Heart left ventricle (tissue), 16 donors: ENCODE measurements around the gene KIF26A. TPM values are rescaled to one million over a fixed set of nuclear protein-coding genes. Genes with fewer than 3 reads are reported as not detected.

Source experiments
- ATAC-seq, 4 donors: fragments of 200-7000 bp; cut with Tn5 transposase; one replicate each; pipeline ENCODE4 v1.9.1; 2020 to 2022; ENCODE audit warnings: moderate library complexity in 4 of 4, mild to moderate bottlenecking in 3 of 4, moderate number of reproducible peaks in 1 of 4
- DNase-seq, 5 donors: peaks; one replicate each; pipeline ENCODE4 v3.0.0-alpha.2; 2020
- H3K27ac ChIP-seq, 12 donors: fragments of 200-600 bp; sonication (generic) in 4 of 12; one replicate each; pipeline versions ENCODE4 v1.5.0 to v1.8.0; 2016 to 2022; ENCODE audit warnings: mild to moderate bottlenecking in 2 of 12
- H3K27me3 ChIP-seq, 9 donors: fragments of 200-600 bp; sonication (generic) in 2 of 9; one replicate each; pipeline versions ENCODE4 v1.5.1 to v1.8.0; 2016 to 2022; ENCODE audit warnings: mild to moderate bottlenecking in 3 of 9
- H3K36me3 ChIP-seq, 9 donors: fragments of 200-600 bp; sonication (generic) in 2 of 9; one replicate each; pipeline versions ENCODE4 v1.5.0 to v1.8.0; 2018 to 2022; ENCODE audit warnings: mild to moderate bottlenecking in 2 of 9
- H3K4me1 ChIP-seq, 12 donors: fragments of 200-600 bp; sonication (generic) in 4 of 12; one replicate each; pipeline versions ENCODE4 v1.5.0 to v1.8.0; 2016 to 2022; ENCODE audit warnings: mild to moderate bottlenecking in 3 of 12
- H3K4me3 ChIP-seq, 12 donors: fragments of 200-600 bp; sonication (generic) in 4 of 12; one replicate each; pipeline versions ENCODE4 v1.5.0 to v1.8.0; 2017 to 2022; ENCODE audit warnings: mild to moderate bottlenecking in 9 of 12, moderate library complexity in 4 of 12
- H3K9me3 ChIP-seq, 12 donors: fragments of 200-600 bp; sonication (generic) in 4 of 12; one replicate each; pipeline versions ENCODE4 v1.5.0 to v1.8.0; 2016 to 2022; ENCODE audit warnings: mild to moderate bottlenecking in 1 of 12
- POLR2A ChIP-seq, 2 donors: fragments of 450-650 bp; IDR thresholded peaks; one replicate each; pipeline ENCODE4 v1.6.1; 2017; ENCODE audit warnings: antibody characterized with exemption in 2 of 2, mild to moderate bottlenecking in 2 of 2, moderate library complexity in 2 of 2
- WGBS, 4 donors: extraction: QIAGEN DNeasy Blood & Tissue Kit in 2 of 4; methylation state at CpG; one replicate each; pipeline versions ENCODE4 v1.1.5 to v1.1.7; 2013 to 2018; 5-methylcytosine and 5-hydroxymethylcytosine counted together
- intact Hi-C, 10 donors: fragments of 100-400 bp; cut with DNase I; formaldehyde crosslinking; loops; one replicate each; pipeline versions ENCODE4 v1.11.1 to v1.14.2; 2022
- polyA plus RNA-seq, 2 donors: library from polyadenylated mRNA; stranded (reverse); fragments of 200-250 nt; gene quantifications; one replicate each; pipeline ENCODE4 v1.2.3, GENCODE V29; 2013
- total RNA-seq, 9 donors: library from RNA; depleted of rRNA in 2 of 9; stranded (reverse); fragments of >200 nt in 2 of 9; fragmentation: NEBNext Ultra II Directional in 3 of 9; extraction: Animal tissue kit (Norgen Biotek cat#: 25700) in 3 of 9; gene quantifications; one replicate each; pipeline versions ENCODE4 v1.1.0 to v1.2.4, GENCODE V29; 2016 to 2023
- TF ChIP-seq, protein P1 (sequence below), 12 donors: fragments of 200-600 bp; sonication (generic) in 4 of 12; IDR thresholded peaks; one replicate each; pipeline versions ENCODE4 v1.5.0 to v1.8.0; 2018 to 2022; ENCODE audit warnings: antibody characterized with exemption in 12 of 12, mild to moderate bottlenecking in 5 of 12
- donor health status: ischemic (EF 13 %, LVEDD 7.1; RV severe dilation, severe dysfunction).
- donor health status: healthy with polysubstance abuse.
- donor health status: DM: no; HTN: yes; CAD: no.
- donor health status: DM: no; HTN: no; CAD: no.
- donor health status: ischemic (EF 25% LVEDD 6.9; RV normal size, moderate dysfunction).
- donor health status: ischemic (EF 25% LVEDD 5.7; RV mildly dilated, moderate dysfunction).
- donor health status: healthy.
- donor health status: DM: yes; HTN: yes; CAD: no.
- donor health status: ischemic (EF 35%, LVEDD 5.7; RV mildly dilated, moderate dysfunction).
- donor health status: nonischemic (EF 11% LVEDD 7.7; RV severe dilation, severe dysfunction).
- donor health status: DM: yes; HTN: yes; CAD: no.
- donor health status: PGD.
- donor health status: ischemic (EF 29% LVEDD 5.4; RV normal size, mild dysfunction).
- donor health status: nonischemic (EF 23%, LVEDD 6.1; RV moderate dilation, normal function).

KIF26A gene
- total and polyA plus RNA-seq, 11 donors = 4.9 to 12.6 (median 7.8) TPM

- 81 to 89% (median 86%) methylated on average over 10 to 22 of the region's 22 CpGs for WGBS, 4 donors
- Histone ChIP-seq H3K9me3 (no peaks in the 10 kb centered on the region), H3K4me1 (peaks cover 0 to 15% (median under 1%) of the 10 kb centered on the region in 12 donors), H3K27me3 (peaks cover 0 to 30% (median 3%) of the 10 kb centered on the region in 9 donors), H3K27ac (no peak overlapping the region), H3K4me3 (no peak overlapping the region), H3K36me3 (no peaks in the 10 kb centered on the region)
- ATAC-seq (no peak), DNase-seq (peak in 1 of 5 donors; percentile 53)
- TF ChIP-seq, protein P1, sequence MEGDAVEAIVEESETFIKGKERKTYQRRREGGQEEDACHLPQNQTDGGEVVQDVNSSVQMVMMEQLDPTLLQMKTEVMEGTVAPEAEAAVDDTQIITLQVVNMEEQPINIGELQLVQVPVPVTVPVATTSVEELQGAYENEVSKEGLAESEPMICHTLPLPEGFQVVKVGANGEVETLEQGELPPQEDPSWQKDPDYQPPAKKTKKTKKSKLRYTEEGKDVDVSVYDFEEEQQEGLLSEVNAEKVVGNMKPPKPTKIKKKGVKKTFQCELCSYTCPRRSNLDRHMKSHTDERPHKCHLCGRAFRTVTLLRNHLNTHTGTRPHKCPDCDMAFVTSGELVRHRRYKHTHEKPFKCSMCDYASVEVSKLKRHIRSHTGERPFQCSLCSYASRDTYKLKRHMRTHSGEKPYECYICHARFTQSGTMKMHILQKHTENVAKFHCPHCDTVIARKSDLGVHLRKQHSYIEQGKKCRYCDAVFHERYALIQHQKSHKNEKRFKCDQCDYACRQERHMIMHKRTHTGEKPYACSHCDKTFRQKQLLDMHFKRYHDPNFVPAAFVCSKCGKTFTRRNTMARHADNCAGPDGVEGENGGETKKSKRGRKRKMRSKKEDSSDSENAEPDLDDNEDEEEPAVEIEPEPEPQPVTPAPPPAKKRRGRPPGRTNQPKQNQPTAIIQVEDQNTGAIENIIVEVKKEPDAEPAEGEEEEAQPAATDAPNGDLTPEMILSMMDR (IDR thresholded peaks at IDR 0.05) = no peak
- no peak for TF ChIP-seq POLR2A (IDR thresholded peaks at IDR 0.05)
- intact Hi-C loops = no loop called here
These were observed 80.2 kb downstream of the KIF26A start for GRCh38 chr14:104218361-104219180.

- DNase-seq = peak in 1 of 5 donors; percentile 42
- WGBS, 4 donors = 54 to 63% (median 59%) methylated on average over 21 to 22 of the region's 22 CpGs
- peaks cover 0 to 25% (median 6%) of the 10 kb centered on the region in 12 donors for H3K4me1 ChIP-seq
- no peak for ATAC-seq
- H3K4me3 ChIP-seq = no peak overlapping the region
- TF ChIP-seq POLR2A (IDR thresholded peaks at IDR 0.05) = no peak
- TF ChIP-seq, protein P1 (IDR thresholded peaks at IDR 0.05) = no peak
- intact Hi-C loops = loop anchor here in 6 of 10 donors (5.0 to 10.0 kb wide), 4 partner anchors 32 to 85 kb away; partner anchors contain the start of gene KIF26A (in 4 of the 6)
- H3K27ac ChIP-seq = no peak overlapping the region
- H3K9me3 ChIP-seq = no peaks in the 10 kb centered on the region
- H3K27me3 ChIP-seq = peaks cover 0 to 27% (median 5%) of the 10 kb centered on the region in 9 donors
- no peaks in the 10 kb centered on the region for H3K36me3 ChIP-seq
These were observed 81.4 kb downstream of the KIF26A start for GRCh38 chr14:104219731-104220214.

DNA sequence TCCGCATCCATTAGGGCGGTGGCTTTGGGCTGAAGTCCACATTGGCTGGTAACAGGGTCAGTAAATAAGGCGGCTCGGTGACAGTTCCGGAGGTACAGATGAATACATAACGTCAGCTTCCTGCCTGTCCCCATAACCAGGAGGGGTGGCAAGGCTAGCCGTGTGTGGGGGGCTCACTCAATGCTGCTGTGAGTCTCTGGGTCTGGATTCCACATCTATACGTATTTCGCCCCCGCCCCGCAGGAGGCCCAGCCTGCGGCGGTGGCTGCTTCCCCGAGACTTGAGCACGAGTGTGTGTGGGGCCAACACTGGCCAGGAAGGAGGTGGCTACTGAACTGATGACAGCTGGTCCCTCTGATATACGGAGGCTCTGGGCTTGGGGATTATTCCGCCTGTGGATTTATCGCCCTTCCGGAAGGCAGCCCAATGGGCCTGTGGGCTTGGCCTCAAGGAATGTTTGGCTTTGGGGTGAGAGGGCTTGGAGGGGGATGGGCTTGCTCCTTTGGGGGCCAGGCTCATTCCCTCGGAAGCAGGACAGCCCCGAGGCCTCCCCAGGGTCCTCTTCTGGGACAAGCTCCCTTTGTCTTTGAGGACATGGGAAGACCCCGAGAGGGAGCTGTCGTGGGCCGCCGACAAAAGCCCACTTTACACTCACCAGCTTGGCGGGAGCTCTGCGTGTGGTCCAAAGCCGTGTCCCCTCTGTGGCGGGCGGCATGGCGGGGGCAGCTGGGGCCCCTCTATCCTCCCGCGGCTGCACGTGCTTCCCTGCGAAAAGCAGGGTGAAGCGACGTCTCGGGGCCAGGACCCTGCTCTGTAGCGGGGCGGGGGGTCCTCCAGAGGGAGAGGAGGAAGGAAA is 82.1 kb downstream of the KIF26A start:
- Histone ChIP-seq H3K36me3 (no peaks in the 10 kb centered on the region), H3K9me3 (no peaks in the 10 kb centered on the region), H3K27ac (no peak overlapping the region), H3K4me1 (peaks cover 0 to 26% (median 6%) of the 10 kb centered on the region in 12 donors), H3K27me3 (peaks cover 0 to 27% (median 7%) of the 10 kb centered on the region in 9 donors), H3K4me3 (no peak overlapping the region)
- ATAC-seq = no peak
- TF ChIP-seq POLR2A (IDR thresholded peaks at IDR 0.05) = no peak
- TF ChIP-seq, protein P1 (IDR thresholded peaks at IDR 0.05) = no peak
- intact Hi-C loops = loop anchor here in 6 of 10 donors (5.0 to 10.0 kb wide), 4 partner anchors 33 to 86 kb away; partner anchors contain the start of gene KIF26A (in 4 of the 6)
- WGBS, 4 donors = 52 to 60% (median 57%) methylated on average over 36 to 40 of the region's 40 CpGs
- DNase-seq = peak in 1 of 5 donors; percentile 29
